ENCODE data around the gene DNER.

Gene DNER

DNA sequence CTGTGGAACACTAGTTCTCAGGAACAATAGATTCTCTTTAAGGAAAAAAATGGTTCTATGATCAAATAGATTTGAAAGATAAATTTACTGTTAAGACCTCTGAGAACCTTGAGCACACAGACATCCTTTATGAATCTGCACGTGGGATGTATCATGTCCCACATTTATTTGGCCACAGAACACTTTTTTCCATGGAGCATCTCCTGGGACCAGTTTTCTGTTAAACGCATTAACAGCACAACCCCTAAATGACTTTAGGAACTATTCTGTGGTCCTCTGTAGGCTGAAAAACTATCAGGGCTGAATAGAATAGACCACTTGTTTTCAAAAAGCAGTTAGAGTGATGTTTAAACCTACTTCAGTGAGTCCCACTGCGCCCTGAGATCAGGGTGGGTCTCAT lies 311.1 kb downstream of the DNER start:
- H3K27ac ChIP-seq (ENCODE audit: low read depth, low read length, poor library complexity, severe bottlenecking) = no peak overlapping the region
- H3K27me3 ChIP-seq (ENCODE audit: insufficient read depth, low read length) = 0 out of 2 replicates have a peak, but pooled peaks cover 5% of the 10 kb centered on the region
- no peaks in the 10 kb centered on the region for H3K79me2 ChIP-seq (ENCODE audit: insufficient read depth, low read length)
- H3K4me2 ChIP-seq (ENCODE audit: low read length) = no peak overlapping the region
- no peaks in the 10 kb centered on the region for H4K20me1 ChIP-seq (ENCODE audit: insufficient read depth, low read length)
- no peak overlapping the region for H3K4me3 ChIP-seq (ENCODE audit: low read depth, low read length, poor library complexity, severe bottlenecking)
- H2AFZ ChIP-seq (ENCODE audit: low read length) = no peak overlapping the region
- H3K36me3 ChIP-seq (ENCODE audit: insufficient read depth, low read length) = no peaks in the 10 kb centered on the region
- no peaks in the 10 kb centered on the region for H3F3A ChIP-seq (ENCODE audit: insufficient read depth, low read length)
- no peaks in the 10 kb centered on the region for H3K4me1 ChIP-seq (ENCODE audit: insufficient read depth, low read length, severe bottlenecking)
- no peak overlapping the region for H3K9ac ChIP-seq (ENCODE audit: low read length)
- H3K9me3 ChIP-seq (ENCODE audit: low read length) = no peaks in the 10 kb centered on the region
- TF ChIP-seq, protein P1, sequence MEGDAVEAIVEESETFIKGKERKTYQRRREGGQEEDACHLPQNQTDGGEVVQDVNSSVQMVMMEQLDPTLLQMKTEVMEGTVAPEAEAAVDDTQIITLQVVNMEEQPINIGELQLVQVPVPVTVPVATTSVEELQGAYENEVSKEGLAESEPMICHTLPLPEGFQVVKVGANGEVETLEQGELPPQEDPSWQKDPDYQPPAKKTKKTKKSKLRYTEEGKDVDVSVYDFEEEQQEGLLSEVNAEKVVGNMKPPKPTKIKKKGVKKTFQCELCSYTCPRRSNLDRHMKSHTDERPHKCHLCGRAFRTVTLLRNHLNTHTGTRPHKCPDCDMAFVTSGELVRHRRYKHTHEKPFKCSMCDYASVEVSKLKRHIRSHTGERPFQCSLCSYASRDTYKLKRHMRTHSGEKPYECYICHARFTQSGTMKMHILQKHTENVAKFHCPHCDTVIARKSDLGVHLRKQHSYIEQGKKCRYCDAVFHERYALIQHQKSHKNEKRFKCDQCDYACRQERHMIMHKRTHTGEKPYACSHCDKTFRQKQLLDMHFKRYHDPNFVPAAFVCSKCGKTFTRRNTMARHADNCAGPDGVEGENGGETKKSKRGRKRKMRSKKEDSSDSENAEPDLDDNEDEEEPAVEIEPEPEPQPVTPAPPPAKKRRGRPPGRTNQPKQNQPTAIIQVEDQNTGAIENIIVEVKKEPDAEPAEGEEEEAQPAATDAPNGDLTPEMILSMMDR (IDR thresholded peaks at IDR 0.05; ENCODE audit: low read length) = no peak
- TF ChIP-seq EZH2 (IDR thresholded peaks at IDR 0.05; ENCODE audit: borderline replicate concordance, low read length) = no peak
- no peaks in the 10 kb centered on the region for H3K9me2 ChIP-seq (ENCODE audit: low read depth, low read length)

DNA sequence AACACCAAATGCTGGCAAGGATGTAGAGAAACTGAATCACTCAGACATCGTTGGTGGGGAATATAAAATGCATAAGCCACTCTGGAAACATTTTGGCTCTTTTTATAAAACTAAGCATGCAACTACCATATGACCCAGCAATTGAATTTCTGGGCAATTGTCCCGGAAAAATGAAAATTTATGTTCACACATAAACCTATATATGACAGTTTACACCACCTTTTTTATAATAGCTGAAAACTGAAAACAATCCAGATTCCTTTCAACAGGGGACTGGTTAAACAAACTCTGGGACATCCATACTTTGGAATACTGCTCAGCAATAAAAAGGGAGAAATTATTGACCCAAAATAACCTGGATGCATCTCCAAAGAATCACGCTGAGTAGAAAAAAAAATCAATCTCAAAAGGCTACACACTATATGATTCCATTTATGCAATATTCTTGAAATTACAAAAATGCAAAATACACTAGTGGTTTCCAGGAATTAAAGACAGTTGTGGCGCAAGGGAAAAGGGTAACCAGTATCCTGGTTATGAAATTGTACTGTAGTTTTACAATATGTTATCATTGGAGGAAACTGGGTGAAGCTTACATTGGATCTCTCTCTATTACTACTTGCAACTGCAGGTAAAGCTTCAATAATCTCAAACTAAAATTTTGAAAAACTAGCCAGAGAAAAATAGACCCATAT lies 313.0 kb downstream of the DNER start:
- no peaks in the 10 kb centered on the region for H4K20me1 ChIP-seq (ENCODE audit: insufficient read depth, low read length)
- no peaks in the 10 kb centered on the region for H3K79me2 ChIP-seq (ENCODE audit: insufficient read depth, low read length)
- no peak overlapping the region for H3K4me3 ChIP-seq (ENCODE audit: low read depth, low read length, poor library complexity, severe bottlenecking)
- H3K4me2 ChIP-seq (ENCODE audit: low read length) = no peak overlapping the region
- TF ChIP-seq, protein P1 (IDR thresholded peaks at IDR 0.05; ENCODE audit: low read length) = no peak
- no peak for TF ChIP-seq EZH2 (IDR thresholded peaks at IDR 0.05; ENCODE audit: borderline replicate concordance, low read length)
- H3K27ac ChIP-seq (ENCODE audit: low read depth, low read length, poor library complexity, severe bottlenecking) = no peak overlapping the region
- H3K4me1 ChIP-seq (ENCODE audit: insufficient read depth, low read length, severe bottlenecking) = no peaks in the 10 kb centered on the region
- H2AFZ ChIP-seq (ENCODE audit: low read length) = no peak overlapping the region
- H3K9me3 ChIP-seq (ENCODE audit: low read length) = no peaks in the 10 kb centered on the region
- no peaks in the 10 kb centered on the region for H3K9me2 ChIP-seq (ENCODE audit: low read depth, low read length)
- no peaks in the 10 kb centered on the region for H3F3A ChIP-seq (ENCODE audit: insufficient read depth, low read length)
- H3K27me3 ChIP-seq (ENCODE audit: insufficient read depth, low read length) = no peaks in the 10 kb centered on the region
- no peak overlapping the region for H3K9ac ChIP-seq (ENCODE audit: low read length)
- no peaks in the 10 kb centered on the region for H3K36me3 ChIP-seq (ENCODE audit: insufficient read depth, low read length)

DNA sequence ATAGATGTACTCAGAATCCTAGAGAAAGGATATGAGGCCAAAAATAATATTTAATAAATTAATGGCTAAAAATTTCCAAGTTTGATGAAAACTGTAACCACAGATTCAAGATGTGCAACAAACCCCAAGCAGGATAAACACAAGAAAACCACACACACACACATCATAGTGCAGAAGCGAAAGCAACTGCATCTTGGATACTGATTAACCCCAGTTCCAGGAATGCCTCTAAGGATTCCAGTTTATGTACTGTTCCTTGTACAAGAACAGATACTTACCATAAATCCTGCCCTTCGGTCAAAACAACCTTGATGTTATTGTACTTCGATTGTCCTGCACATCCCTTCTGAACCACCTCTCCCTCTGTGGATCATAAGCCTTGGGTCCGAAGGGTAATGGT lies 320.4 kb downstream of the DNER start:
- H3K4me3 ChIP-seq (ENCODE audit: low read depth, low read length, poor library complexity, severe bottlenecking) = no peak overlapping the region
- no peak overlapping the region for H2AFZ ChIP-seq (ENCODE audit: low read length)
- no peaks in the 10 kb centered on the region for H3K36me3 ChIP-seq (ENCODE audit: insufficient read depth, low read length)
- TF ChIP-seq, protein P1 (IDR thresholded peaks at IDR 0.05; ENCODE audit: low read length) = no peak
- no peak for TF ChIP-seq EZH2 (IDR thresholded peaks at IDR 0.05; ENCODE audit: borderline replicate concordance, low read length)
- H3K9me2 ChIP-seq (ENCODE audit: low read depth, low read length) = no peaks in the 10 kb centered on the region
- no peak overlapping the region for H3K4me2 ChIP-seq (ENCODE audit: low read length)
- H3K9ac ChIP-seq (ENCODE audit: low read length) = no peak overlapping the region
- no peaks in the 10 kb centered on the region for H3K79me2 ChIP-seq (ENCODE audit: insufficient read depth, low read length)
- H4K20me1 ChIP-seq (ENCODE audit: insufficient read depth, low read length) = no peaks in the 10 kb centered on the region
- H3K27ac ChIP-seq (ENCODE audit: low read depth, low read length, poor library complexity, severe bottlenecking) = no peak overlapping the region
- H3F3A ChIP-seq (ENCODE audit: insufficient read depth, low read length) = no peaks in the 10 kb centered on the region
- H3K27me3 ChIP-seq (ENCODE audit: insufficient read depth, low read length) = no peaks in the 10 kb centered on the region
- no peaks in the 10 kb centered on the region for H3K9me3 ChIP-seq (ENCODE audit: low read length)
- no peaks in the 10 kb centered on the region for H3K4me1 ChIP-seq (ENCODE audit: insufficient read depth, low read length, severe bottlenecking)
